Measurements from ENCODE around the gene KDM7A. TPM values are rescaled to one million over a fixed set of nuclear protein-coding genes. Genes with fewer than 3 reads are reported as not detected.
A peak's percentile ranks its signal among the peaks of the same experiment; 100 is the strongest.
"Not testable (repeated sequence)": the region's sequence is repeated elsewhere in the genome, so short reads cannot be mapped to it uniquely, and the experiment has no call there.

KDM7A gene
- total RNA-seq, 2 experiments from 2014 or later: 43.3 to 46.5 TPM

- intact Hi-C loops (cut with DNase I, micrococcal nuclease): no loop called here
- ChIA-PET POLR2A (interaction anchor here (0.7 to 3.3 kb wide), 2 partner anchors 26 to 62 kb away, joined by 3 to 18 read pairs; no protein-coding TSS in a partner anchor), CTCF (no interaction called here)
- no peaks in the 10 kb centered on the region for H3K36me3 ChIP-seq (ENCODE audit: insufficient read depth, low read length)
- Mint-ChIP-seq H3K4me1 (ENCODE audit: low read depth) (peaks cover 89% of the 10 kb centered on the region), H3K9me3 (no peaks in the 10 kb centered on the region), H3K4me3 (no peak overlapping the region), H3K36me3 (ENCODE audit: low read depth) (peaks cover 3% of the 10 kb centered on the region), H3K27ac (no peak overlapping the region), H3K27me3 (no peaks in the 10 kb centered on the region)
- TF ChIP-seq, protein P1, sequence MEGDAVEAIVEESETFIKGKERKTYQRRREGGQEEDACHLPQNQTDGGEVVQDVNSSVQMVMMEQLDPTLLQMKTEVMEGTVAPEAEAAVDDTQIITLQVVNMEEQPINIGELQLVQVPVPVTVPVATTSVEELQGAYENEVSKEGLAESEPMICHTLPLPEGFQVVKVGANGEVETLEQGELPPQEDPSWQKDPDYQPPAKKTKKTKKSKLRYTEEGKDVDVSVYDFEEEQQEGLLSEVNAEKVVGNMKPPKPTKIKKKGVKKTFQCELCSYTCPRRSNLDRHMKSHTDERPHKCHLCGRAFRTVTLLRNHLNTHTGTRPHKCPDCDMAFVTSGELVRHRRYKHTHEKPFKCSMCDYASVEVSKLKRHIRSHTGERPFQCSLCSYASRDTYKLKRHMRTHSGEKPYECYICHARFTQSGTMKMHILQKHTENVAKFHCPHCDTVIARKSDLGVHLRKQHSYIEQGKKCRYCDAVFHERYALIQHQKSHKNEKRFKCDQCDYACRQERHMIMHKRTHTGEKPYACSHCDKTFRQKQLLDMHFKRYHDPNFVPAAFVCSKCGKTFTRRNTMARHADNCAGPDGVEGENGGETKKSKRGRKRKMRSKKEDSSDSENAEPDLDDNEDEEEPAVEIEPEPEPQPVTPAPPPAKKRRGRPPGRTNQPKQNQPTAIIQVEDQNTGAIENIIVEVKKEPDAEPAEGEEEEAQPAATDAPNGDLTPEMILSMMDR (IDR thresholded peaks at IDR 0.05): no peak
- no peaks in the 10 kb centered on the region for H3K27me3 ChIP-seq (ENCODE audit: control insufficient read depth in 1 of 2, insufficient read depth in 2 of 2, low read length in 2 of 2)
- ATAC-seq (ENCODE audit: poor library complexity) (no peak), DNase-seq (no peak)
- no peak overlapping the region for H3K27ac ChIP-seq (ENCODE audit: low read depth in 1 of 2, low read length in 2 of 2)
- H3K4me1 ChIP-seq (ENCODE audit: insufficient read depth, low read length): peaks cover 32% of the 10 kb centered on the region
- H3K4me3 ChIP-seq (ENCODE audit: low read length): no peak overlapping the region
- H3K9me3 ChIP-seq (ENCODE audit: control insufficient read depth in 1 of 2, insufficient read depth in 1 of 2, low read length in 2 of 2): no peaks in the 10 kb centered on the region
These were observed 8.0 kb downstream of the KDM7A start for GRCh38 chr7:140168816-140169215.

DNA sequence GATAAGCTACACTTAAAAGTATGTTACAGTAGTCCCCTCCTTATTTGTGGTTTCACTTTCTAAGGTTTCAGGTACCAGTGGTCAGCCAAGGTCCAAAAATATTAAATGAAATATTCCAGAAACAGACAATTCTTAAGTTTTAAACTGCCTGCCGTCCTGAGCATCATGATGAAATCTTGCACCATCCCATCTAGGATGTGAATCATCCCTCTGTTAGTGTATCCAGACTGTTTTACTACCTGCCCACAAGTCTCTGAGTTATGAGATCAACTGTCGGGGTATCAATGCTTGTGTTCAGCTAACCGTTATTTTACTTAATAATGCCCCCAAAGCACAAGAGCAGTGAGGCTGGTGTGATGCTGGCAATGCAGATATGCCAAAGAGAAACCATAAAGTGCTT lies 11.4 kb downstream of the KDM7A start:
- peaks cover under 1% of the 10 kb centered on the region for H3K36me3 ChIP-seq (ENCODE audit: insufficient read depth, low read length)
- Mint-ChIP-seq H3K4me3 (peak overlapping the region; percentile 11), H3K27me3 (no peaks in the 10 kb centered on the region), H3K36me3 (ENCODE audit: low read depth) (peaks cover 7% of the 10 kb centered on the region), H3K4me1 (ENCODE audit: low read depth) (peaks cover 87% of the 10 kb centered on the region), H3K27ac (peak overlapping the region; percentile 12), H3K9me3 (no peaks in the 10 kb centered on the region)
- no peaks in the 10 kb centered on the region for H3K27me3 ChIP-seq (ENCODE audit: control insufficient read depth in 1 of 2, insufficient read depth in 2 of 2, low read length in 2 of 2)
- intact Hi-C loops (cut with DNase I, micrococcal nuclease): no loop called here
- ATAC-seq (ENCODE audit: poor library complexity) (no peak), DNase-seq (peak in 1 of 14 experiments; percentile 11)
- H3K27ac ChIP-seq (ENCODE audit: low read depth in 1 of 2, low read length in 2 of 2): no peak overlapping the region
- ChIA-PET CTCF (no interaction called here), POLR2A (interaction anchor here (0.5 to 1.2 kb wide), 4 partner anchors 10 to 78 kb away, joined by 3 to 4 read pairs (median 4); partner anchors contain the start of gene KDM7A)
- H3K4me3 ChIP-seq (ENCODE audit: low read length): no peak overlapping the region
- TF ChIP-seq, protein P1 (IDR thresholded peaks at IDR 0.05): no peak
- peaks cover 30% of the 10 kb centered on the region for H3K4me1 ChIP-seq (ENCODE audit: insufficient read depth, low read length)
- no peaks in the 10 kb centered on the region for H3K9me3 ChIP-seq (ENCODE audit: control insufficient read depth in 1 of 2, insufficient read depth in 1 of 2, low read length in 2 of 2)

DNA sequence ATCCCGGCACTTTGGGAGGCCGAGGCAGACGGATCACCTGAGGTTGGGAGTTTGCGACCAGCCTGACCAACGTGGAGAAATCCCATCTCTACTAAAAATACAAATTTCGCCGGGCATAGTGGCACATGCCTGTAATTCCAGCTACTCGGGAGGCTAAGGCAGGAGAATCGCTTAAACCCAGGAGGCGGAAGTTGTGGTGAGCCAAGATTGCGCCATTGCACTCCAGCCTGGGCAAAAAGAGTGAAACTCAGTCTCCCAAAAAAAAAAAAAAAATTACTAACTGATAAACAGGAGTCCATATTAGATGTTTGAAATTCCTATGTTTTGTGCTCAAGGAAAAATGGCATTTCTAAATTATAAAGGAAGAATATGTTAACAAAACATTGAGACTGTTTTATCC lies 14.7 kb downstream of the KDM7A start:
- H3K9me3 Mint-ChIP-seq; H3K9me3 ChIP-seq (ENCODE audit: control insufficient read depth in 1 of 2, insufficient read depth in 1 of 2, low read length in 2 of 2); CTCF ChIA-PET; H3K27me3 ChIP-seq (ENCODE audit: control insufficient read depth in 1 of 2, insufficient read depth in 2 of 2, low read length in 2 of 2); H3K27ac Mint-ChIP-seq; intact Hi-C loops (cut with DNase I, micrococcal nuclease); H3K27ac ChIP-seq (ENCODE audit: low read depth in 1 of 2, low read length in 2 of 2); H3K27me3 Mint-ChIP-seq; DNase-seq; ATAC-seq (ENCODE audit: poor library complexity); H3K4me3 ChIP-seq (ENCODE audit: low read length): not testable (repeated sequence)
- peaks cover 82% of the 10 kb centered on the region for H3K4me1 Mint-ChIP-seq (ENCODE audit: low read depth)
- POLR2A ChIA-PET: interaction anchor here (1.0 to 1.6 kb wide), 2 partner anchors 13 to 101 kb away, joined by 3 read pairs; no protein-coding TSS in a partner anchor
- Histone ChIP-seq H3K36me3 (ENCODE audit: insufficient read depth, low read length) (peaks cover 12% of the 10 kb centered on the region), H3K4me1 (ENCODE audit: insufficient read depth, low read length) (peaks cover 29% of the 10 kb centered on the region)
- peaks cover 26% of the 10 kb centered on the region for H3K36me3 Mint-ChIP-seq (ENCODE audit: low read depth)
- peak overlapping the region; percentile 42 for H3K4me3 Mint-ChIP-seq

GRCh38 chr7:140161047-140161446 lies 15.7 kb downstream of the KDM7A start:
- Mint-ChIP-seq H3K36me3 (ENCODE audit: low read depth) (peaks cover 36% of the 10 kb centered on the region), H3K9me3 (no peaks in the 10 kb centered on the region), H3K27me3 (no peaks in the 10 kb centered on the region), H3K27ac (no peak overlapping the region), H3K4me1 (ENCODE audit: low read depth) (peaks cover 83% of the 10 kb centered on the region), H3K4me3 (no peak overlapping the region)
- ChIA-PET POLR2A (no interaction called here), CTCF (no interaction called here)
- ATAC-seq (ENCODE audit: poor library complexity): no peak
- Histone ChIP-seq H3K36me3 (ENCODE audit: insufficient read depth, low read length) (peaks cover 12% of the 10 kb centered on the region), H3K9me3 (ENCODE audit: control insufficient read depth in 1 of 2, insufficient read depth in 1 of 2, low read length in 2 of 2) (no peaks in the 10 kb centered on the region), H3K27me3 (ENCODE audit: control insufficient read depth in 1 of 2, insufficient read depth in 2 of 2, low read length in 2 of 2) (no peaks in the 10 kb centered on the region), H3K27ac (ENCODE audit: low read depth in 1 of 2, low read length in 2 of 2) (no peak overlapping the region), H3K4me1 (ENCODE audit: insufficient read depth, low read length) (peaks cover 31% of the 10 kb centered on the region), H3K4me3 (ENCODE audit: low read length) (no peak overlapping the region)
- TF ChIP-seq, protein P1 (IDR thresholded peaks at IDR 0.05): no peak
- intact Hi-C loops (cut with DNase I, micrococcal nuclease): no loop called here
- DNase-seq: no peak
